Measurements from ENCODE around the gene PMEPA1.

- TF ChIP-seq EZH2 (IDR thresholded peaks at IDR 0.05; ENCODE audit: insufficient read depth, poor library complexity, severe bottlenecking) (no peak), EZH2phosphoT487 (IDR thresholded peaks at IDR 0.05; ENCODE audit: insufficient read depth, low read depth) (no peak)
These were observed 4.5 kb downstream of the PMEPA1 start for GRCh38 chr20:57705127-57705899.
